Sigmoid colon (tissue), 7 donors: ENCODE data around the gene FNDC11. TPM values are rescaled to one million over a fixed set of nuclear protein-coding genes. Genes with fewer than 3 reads are reported as not detected.

Experiments
- DNase-seq: peaks from one replicate; pipeline ENCODE4 v3.0.0-alpha.2; 2019
- H3K27ac ChIP-seq, 4 donors: fragments of 200-600 bp; sonication (generic); one replicate each; pipeline ENCODE4 v1.5.1; 2016 to 2019; ENCODE audit warnings: mild to moderate bottlenecking in 1 of 4
- H3K27me3 ChIP-seq, 3 donors: fragments of 200-600 bp; sonication (generic); one replicate each; pipeline ENCODE4 v1.5.1; 2019; ENCODE audit warnings: mild to moderate bottlenecking in 1 of 3
- H3K36me3 ChIP-seq, 4 donors: fragments of 200-600 bp; sonication (generic); one replicate each; pipeline ENCODE4 v1.5.1; 2016 to 2019
- H3K4me1 ChIP-seq, 4 donors: fragments of 200-600 bp; sonication (generic); one replicate each; pipeline ENCODE4 v1.5.1; 2017 to 2019
- H3K4me3 ChIP-seq, 4 donors: fragments of 200-600 bp; sonication (generic); one replicate each; pipeline ENCODE4 v1.5.1; 2017 to 2019; ENCODE audit warnings: mild to moderate bottlenecking in 2 of 4, moderate library complexity in 1 of 4
- H3K9me3 ChIP-seq, 4 donors: fragments of 200-600 bp in 3 of 4; sonication (generic) in 3 of 4; one replicate each; pipeline versions ENCODE4 v1.5.1 to v1.6.1; 2013 to 2019
- CTCF ChIP-seq, 4 experiments: fragments of 450-650 bp in 3 of 4; fragments of 200-600 bp in 1 of 4; IDR thresholded peaks; one replicate each; pipeline ENCODE4 v1.5.1; 2016 to 2019; ENCODE audit warnings: antibody characterized with exemption in 4 of 4, mild to moderate bottlenecking in 3 of 4, moderate library complexity in 2 of 4
- EP300 ChIP-seq, 4 donors: sonication (generic); formaldehyde crosslinking; IDR thresholded peaks; one replicate each; pipeline ENCODE4 v1.6.1; 2017; ENCODE audit warnings: antibody characterized with exemption in 4 of 4
- POLR2A ChIP-seq, 2 donors: fragments of 450-650 bp; IDR thresholded peaks; one replicate each; pipeline ENCODE4 v1.6.1; 2016; ENCODE audit warnings: antibody characterized with exemption in 2 of 2, mild to moderate bottlenecking in 2 of 2, moderate library complexity in 2 of 2
- POLR2AphosphoS5 ChIP-seq, 4 donors: sonication (generic); formaldehyde crosslinking; IDR thresholded peaks; one replicate each; pipeline ENCODE4 v1.6.1; 2017; ENCODE audit warnings: antibody characterized with exemption in 4 of 4
- WGBS, 2 donors: extraction: QIAGEN DNeasy Blood & Tissue Kit; methylation state at CpG; one replicate each; pipeline ENCODE4 v1.1.7; 2013; 5-methylcytosine and 5-hydroxymethylcytosine counted together
- intact Hi-C: fragments of 100-400 bp; cut with DNase I; formaldehyde crosslinking; loops from one replicate; pipeline ENCODE4 v1.15.1; 2023
- polyA plus RNA-seq, 3 donors: library from polyadenylated mRNA; stranded (reverse); fragments of 200-250 nt; gene quantifications; one replicate each; pipeline ENCODE4 v1.2.3, GENCODE V29; 2013
- total RNA-seq, 4 donors: library from RNA; depleted of rRNA; stranded (reverse); fragments of >200 nt; gene quantifications; one replicate each; pipeline ENCODE4 v1.1.0, GENCODE V29; 2016
- donor health status: healthy with polysubstance abuse.
- donor health status: Bipolar disorder and iron deficiency.
- donor health status: healthy.

Gene FNDC11
- total and polyA plus RNA-seq, 7 donors = under 0.01 to 0.55 (median 0.41) TPM; not detected in 1

GRCh38 chr20:63520504-63520933 is 33.4 kb upstream of the FNDC11 start, which contains the start of gene PPDPF:
TSS of gene PPDPF (plus strand) at chr20:63520765. CDS start at chr20:63521309, 544 bp downstream.
- H3K27me3 ChIP-seq = no peaks in the 10 kb centered on the region
- TF ChIP-seq POLR2AphosphoS5 (IDR thresholded peaks at IDR 0.05) (peak; percentile 96 to 99 (median 97)), EP300 (IDR thresholded peaks at IDR 0.05) (no peak), POLR2A (IDR thresholded peaks at IDR 0.05) (peak in 1 of 2 donors; percentile 58), CTCF (IDR thresholded peaks at IDR 0.05) (no peak)
- peaks cover 0 to 3% (median 0%) of the 10 kb centered on the region in 4 donors for H3K36me3 ChIP-seq
- H3K9me3 ChIP-seq = no peaks in the 10 kb centered on the region
- intact Hi-C loops = loop anchor here (5.0 kb wide), 2 partner anchors 137 to 452 kb away; partner anchors contain the start of gene RTEL1
- H3K27ac ChIP-seq = peak within 1 kb of the TSS; percentile 89 to 98 (median 94)
- H3K4me1 ChIP-seq = peaks cover 0 to 36% (median 28%) of the 10 kb centered on the region in 4 donors
- DNase-seq = peak; percentile 91
- H3K4me3 ChIP-seq = peak within 1 kb of the TSS; percentile 69 to 97 (median 94)
- 0 to 1% methylated on average over 64 of the region's 64 CpGs for WGBS, 2 donors

- 0 to 1% methylated on average over 68 of the region's 68 CpGs for WGBS, 2 donors
- peak overlapping the region; percentile 89 to 98 (median 94) for H3K27ac ChIP-seq
- intact Hi-C loops = loop anchor here (5.0 kb wide), 2 partner anchors 136 to 451 kb away; partner anchors contain the start of gene RTEL1
- H3K9me3 ChIP-seq = no peaks in the 10 kb centered on the region
- no peaks in the 10 kb centered on the region for H3K27me3 ChIP-seq
- peaks cover 0 to 36% (median 28%) of the 10 kb centered on the region in 4 donors for H3K4me1 ChIP-seq
- H3K36me3 ChIP-seq = peaks cover 0 to 3% (median 0%) of the 10 kb centered on the region in 4 donors
- no peak for TF ChIP-seq POLR2AphosphoS5 (IDR thresholded peaks at IDR 0.05)
- no peak for TF ChIP-seq POLR2A (IDR thresholded peaks at IDR 0.05)
- no peak for TF ChIP-seq EP300 (IDR thresholded peaks at IDR 0.05)
- peak overlapping the region; percentile 69 to 97 (median 94) for H3K4me3 ChIP-seq
- peak; percentile 83 for DNase-seq
Measured at GRCh38 chr20:63520934-63521601, 32.9 kb upstream of the FNDC11 start.

- WGBS, 2 donors = 10 to 43% methylated on average over 23 of the region's 23 CpGs
- peak overlapping the region; percentile 89 to 98 (median 94) for H3K27ac ChIP-seq
Measured at GRCh38 chr20:63521602-63522001, 32.4 kb upstream of the FNDC11 start.

GRCh38 chr20:63522091-63522868 is 31.7 kb upstream of the FNDC11 start:
- peaks cover 0 to 3% (median 0%) of the 10 kb centered on the region in 4 donors for H3K36me3 ChIP-seq
- no peaks in the 10 kb centered on the region for H3K27me3 ChIP-seq
- H3K4me1 ChIP-seq = peaks cover 0 to 36% (median 28%) of the 10 kb centered on the region in 4 donors
- intact Hi-C loops = loop anchor here (5.0 kb wide), 2 partner anchors 135 to 450 kb away; partner anchors contain the start of gene RTEL1
- TF ChIP-seq POLR2AphosphoS5 (IDR thresholded peaks at IDR 0.05) (no peak), CTCF (IDR thresholded peaks at IDR 0.05) (no peak), POLR2A (IDR thresholded peaks at IDR 0.05) (no peak), EP300 (IDR thresholded peaks at IDR 0.05) (no peak)
- WGBS, 2 donors = 44 to 72% methylated on average over 13 of the region's 13 CpGs
- DNase-seq = no peak
- H3K27ac ChIP-seq = no peak overlapping the region
- no peaks in the 10 kb centered on the region for H3K9me3 ChIP-seq
- peak overlapping the region in 2 of 4 donors; percentile 93 to 94 for H3K4me3 ChIP-seq

More at GRCh38 chr20:63521602-63522001, 32.4 kb upstream of the FNDC11 start:
- H3K36me3 ChIP-seq = peaks cover 0 to 3% (median 0%) of the 10 kb centered on the region in 4 donors
- intact Hi-C loops = loop anchor here (5.0 kb wide), 2 partner anchors 136 to 451 kb away; partner anchors contain the start of gene RTEL1
- no peaks in the 10 kb centered on the region for H3K9me3 ChIP-seq
- peaks cover 0 to 36% (median 28%) of the 10 kb centered on the region in 4 donors for H3K4me1 ChIP-seq
- H3K4me3 ChIP-seq = peak overlapping the region; percentile 69 to 97 (median 94)
- no peak for DNase-seq
- TF ChIP-seq POLR2A (IDR thresholded peaks at IDR 0.05) = no peak
- no peak for TF ChIP-seq CTCF (IDR thresholded peaks at IDR 0.05)
- TF ChIP-seq EP300 (IDR thresholded peaks at IDR 0.05) = no peak
- TF ChIP-seq POLR2AphosphoS5 (IDR thresholded peaks at IDR 0.05) = no peak
- no peaks in the 10 kb centered on the region for H3K27me3 ChIP-seq
